Stimulated activated CD8-positive, alpha-beta memory T cell treated with anti-CD3 and anti-CD28 coated beads, Interleukin-12 subunit alpha, Interleukin-12 subunit beta, amount 100 ng/mL, for 24 hours (primary cell): ENCODE results near the gene CCNY.

Source experiments
- DNase-seq: peaks from one replicate; pipeline ENCODE4 v3.0.0-alpha.2; 2020; ENCODE audit errors: extremely low read depth

CCNY gene

GRCh38 chr10:35355971-35356724 lies 19.8 kb downstream of the CCNY start:
- no peak for DNase-seq

- no peak for DNase-seq
Observed at GRCh38 chr10:35356725-35357092, 20.4 kb downstream of the CCNY start.

- no peak for DNase-seq
Observed at GRCh38 chr10:35359056-35359455, 22.7 kb downstream of the CCNY start.

GRCh38 chr10:35359873-35360272 lies 23.6 kb downstream of the CCNY start:
- DNase-seq, result no peak

- DNase-seq, result no peak
Observed at GRCh38 chr10:35362701-35363350, 26.5 kb downstream of the CCNY start.

GRCh38 chr10:35363587-35363986 lies 27.3 kb downstream of the CCNY start:
- DNase-seq, result no peak

DNA sequence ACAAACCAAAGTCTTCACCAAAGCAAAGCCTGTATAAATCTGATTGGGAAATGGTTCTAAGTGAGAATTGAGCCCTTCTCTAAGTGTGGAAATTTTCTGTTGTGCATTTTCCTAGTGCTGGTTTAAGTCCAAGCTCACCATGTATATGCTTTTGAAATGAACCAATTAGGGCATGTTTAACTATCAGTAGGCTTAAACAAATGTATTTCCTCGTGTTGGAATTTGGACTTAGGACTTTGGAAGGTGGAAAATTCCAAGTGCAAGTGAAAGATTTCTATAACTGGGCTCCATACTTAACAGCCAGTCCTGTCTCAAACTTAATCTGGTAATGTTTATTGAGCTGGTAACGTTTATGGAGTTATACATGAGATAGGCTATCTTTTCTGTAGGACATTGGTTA lies 28.5 kb downstream of the CCNY start:
- DNase-seq, result no peak

DNA sequence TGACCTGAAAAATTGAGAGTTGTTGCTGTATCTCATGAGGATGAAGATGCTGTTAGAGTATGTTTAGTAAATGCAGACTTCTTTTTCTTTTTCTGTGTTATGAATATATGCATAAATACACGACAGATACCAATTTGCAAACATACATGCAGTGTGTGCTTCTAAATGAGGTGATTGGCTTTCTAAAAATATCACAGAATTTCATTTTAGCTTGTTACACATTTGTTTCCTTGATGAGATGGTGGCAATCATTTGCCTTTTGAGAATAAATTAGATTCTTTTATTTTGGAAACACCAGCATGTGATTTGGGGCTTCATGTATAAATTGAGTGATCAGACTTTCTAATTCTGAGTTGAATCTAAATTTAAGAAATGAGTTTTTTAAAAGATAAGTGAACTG lies 29.7 kb downstream of the CCNY start:
- DNase-seq, result no peak

- DNase-seq, result no peak
Observed at GRCh38 chr10:35367107-35367859, 31.0 kb downstream of the CCNY start.

DNA sequence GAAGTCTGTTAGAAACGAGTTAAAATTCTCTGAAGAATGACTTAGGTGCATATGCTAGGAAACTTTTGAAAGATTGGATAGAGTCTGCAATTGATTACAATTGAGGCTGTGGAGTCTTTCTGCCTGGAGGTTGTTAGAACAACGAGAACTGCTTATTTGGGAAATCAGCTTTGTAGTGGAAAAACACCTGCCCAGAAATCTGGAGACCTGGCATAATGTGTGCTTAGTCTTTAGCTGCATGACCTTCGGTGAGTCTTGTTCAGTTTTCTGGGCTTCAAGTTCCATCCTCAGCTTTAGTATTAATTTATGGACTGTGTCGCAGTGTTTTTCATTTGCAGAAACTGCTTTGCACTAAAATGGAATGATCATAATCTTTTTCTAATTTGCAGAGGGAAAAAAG lies 31.7 kb downstream of the CCNY start:
- no peak for DNase-seq

- DNase-seq, result no peak
Observed at GRCh38 chr10:35368485-35369048, 32.3 kb downstream of the CCNY start.

DNA sequence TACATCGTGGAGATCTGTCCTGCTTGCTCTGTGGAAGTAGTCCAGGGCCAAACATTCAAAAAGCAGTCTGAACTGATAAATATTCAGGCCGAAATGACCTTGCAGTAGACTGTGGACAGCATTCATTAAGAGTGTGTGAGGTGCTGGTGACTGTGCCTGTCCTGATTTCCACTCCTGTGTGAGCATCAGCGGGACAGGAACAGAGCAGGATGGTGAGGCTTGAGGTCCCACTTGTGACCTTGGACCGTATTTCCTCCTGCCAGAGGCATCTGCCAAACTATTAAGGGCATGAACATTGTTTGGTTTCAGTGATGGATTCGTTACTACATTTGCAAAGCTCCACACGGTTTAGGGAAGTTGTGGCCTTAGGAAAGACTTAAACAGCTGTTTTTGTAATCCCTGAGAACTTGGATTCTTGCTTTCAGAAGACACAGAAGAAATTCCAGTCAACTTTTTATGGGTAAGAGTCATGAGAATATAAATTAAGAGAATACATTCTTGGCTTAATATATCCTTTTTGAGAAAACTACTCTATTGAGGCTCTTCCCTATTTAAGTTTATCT lies 32.8 kb downstream of the CCNY start:
- DNase-seq, result no peak

DNA sequence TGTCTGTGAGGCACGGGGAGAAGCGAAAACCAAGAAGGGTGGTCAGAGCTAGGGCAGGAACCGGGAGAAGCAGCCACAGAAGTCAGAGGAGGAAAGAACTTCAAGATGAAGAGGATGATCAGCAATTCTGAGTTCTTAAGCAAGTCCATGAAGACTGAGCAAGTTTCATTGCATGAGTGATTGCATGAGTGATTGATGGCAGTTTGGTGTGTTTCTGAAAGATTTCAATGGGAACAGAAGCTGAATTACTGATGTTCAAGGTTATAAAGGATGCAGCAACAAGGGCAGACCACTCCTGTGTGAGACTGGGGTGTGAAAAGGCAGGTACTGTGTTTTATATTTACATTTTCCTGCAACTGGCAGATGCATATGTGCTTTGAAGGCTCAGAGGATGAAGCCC lies 35.4 kb downstream of the CCNY start:
- DNase-seq, result no peak

- no peak for DNase-seq
Observed at GRCh38 chr10:35372329-35372728, 36.0 kb downstream of the CCNY start.

GRCh38 chr10:35375091-35375765 lies 38.9 kb downstream of the CCNY start:
- no peak for DNase-seq

DNA sequence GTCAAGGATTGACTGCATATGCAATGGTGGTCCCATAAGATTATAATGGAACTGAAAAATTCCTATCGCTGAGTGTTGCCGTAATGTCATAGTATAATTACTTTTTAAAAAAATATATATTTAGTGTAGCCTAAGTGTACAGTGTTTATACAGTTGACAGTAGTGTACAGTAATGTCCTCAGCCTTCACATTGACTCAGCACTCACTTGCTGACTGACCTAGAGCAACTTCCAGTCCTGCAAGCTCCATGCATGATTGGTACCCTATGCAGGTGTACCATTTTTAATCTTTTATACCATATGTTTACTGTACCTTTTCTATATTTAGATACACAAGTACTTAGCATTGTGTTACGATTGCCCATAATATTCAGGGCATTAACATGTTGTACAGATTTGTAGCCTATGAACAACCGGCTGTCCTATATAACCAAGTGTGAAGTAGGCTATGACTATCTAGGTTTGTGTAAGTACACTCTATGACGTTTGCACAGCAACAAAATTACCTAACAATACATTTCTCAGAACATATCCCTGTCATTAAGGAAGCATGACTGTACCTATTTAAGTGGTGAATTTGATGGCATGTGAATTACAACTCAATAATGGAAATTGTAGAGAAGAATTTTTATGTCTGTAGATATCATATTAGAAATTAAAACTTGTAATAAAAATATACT lies 40.9 kb downstream of the CCNY start:
- no peak for DNase-seq

GRCh38 chr10:35378541-35379210 lies 42.4 kb downstream of the CCNY start:
- DNase-seq, result no peak

- no peak for DNase-seq
Observed at GRCh38 chr10:35379226-35380137, 43.2 kb downstream of the CCNY start.

DNA sequence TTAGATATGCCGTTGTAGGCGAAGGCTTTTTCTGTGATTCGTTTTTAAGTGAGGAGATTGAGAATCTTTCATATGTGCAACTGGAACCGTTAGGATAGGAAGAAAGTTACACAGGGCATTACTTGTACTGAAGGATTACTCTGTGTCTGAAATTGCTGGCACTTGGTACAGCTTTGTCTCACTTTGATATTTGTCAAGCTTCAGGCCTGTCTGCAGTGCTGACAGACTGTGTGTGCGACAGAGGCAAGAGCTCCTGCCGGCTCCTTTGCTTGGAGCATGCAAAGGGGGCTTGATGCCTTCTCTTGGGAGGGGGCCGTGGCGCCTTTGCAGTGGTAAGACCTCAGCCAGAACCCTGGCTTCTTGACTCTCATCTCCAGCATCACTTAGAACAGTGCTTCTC lies 45.8 kb downstream of the CCNY start:
- DNase-seq, result no peak
